MM.1S (cell line): ENCODE measurements around the gene FAM78B.

ENCODE experiments used
- DNase-seq: peaks from one replicate; pipeline ENCODE4 v3.0.0-alpha.2; 2015
- H2AFZ ChIP-seq: fragments of 300-600 bp; sonication (generic); 2 replicates; pipeline ENCODE4 v1.6.0; 2016; ENCODE audit warnings: antibody characterized with exemption, low read length
- H3F3A ChIP-seq: fragments of 300-600 bp; sonication (generic); 2 replicates; pipeline ENCODE4 v1.6.1; 2016; ENCODE audit warnings: mild to moderate bottlenecking, antibody characterized with exemption, low read length, moderate library complexity, mixed read lengths; ENCODE audit not compliant: insufficient read depth
- H3K27ac ChIP-seq: fragments of 300-600 bp; sonication (generic); 2 replicates; pipeline ENCODE4 v1.5.1; 2016; ENCODE audit warnings: mild to moderate bottlenecking, low read length
- H3K27me3 ChIP-seq: fragments of 300-600 bp; sonication (generic); replicated peaks from 2 replicates; pipeline ENCODE4 v1.6.0; 2016; ENCODE audit warnings: low read length; ENCODE audit not compliant: insufficient read depth
- H3K36me3 ChIP-seq: fragments of 300-600 bp; sonication (generic); replicated peaks from 2 replicates; pipeline ENCODE4 v1.6.1; 2016; ENCODE audit warnings: mild to moderate bottlenecking, low read length, mixed read lengths; ENCODE audit not compliant: insufficient read depth
- H3K4me1 ChIP-seq: fragments of 300-600 bp; sonication (generic); 2 replicates; pipeline ENCODE4 v1.6.1; 2016; ENCODE audit warnings: low read length, mixed read lengths
- H3K4me2 ChIP-seq: fragments of 300-600 bp; sonication (generic); 2 replicates; pipeline ENCODE4 v1.6.0; 2016; ENCODE audit warnings: low read depth, low read length
- H3K4me3 ChIP-seq: fragments of 300-600 bp; sonication (generic); 2 replicates; pipeline ENCODE4 v1.5.1; 2016; ENCODE audit warnings: low read length, mixed read lengths
- H3K79me2 ChIP-seq: fragments of 300-600 bp; sonication (generic); 2 replicates; pipeline ENCODE4 v1.6.1; 2016; ENCODE audit warnings: mixed run types, low read length, mixed read lengths
- H3K9ac ChIP-seq: fragments of 300-600 bp; sonication (generic); 2 replicates; pipeline ENCODE4 v1.6.1; 2016; ENCODE audit warnings: low read length, mixed read lengths
- H3K9me2 ChIP-seq: fragments of 300-600 bp; sonication (generic); replicated peaks from 2 replicates; pipeline ENCODE4 v1.6.1; 2016; ENCODE audit warnings: mild to moderate bottlenecking, low read length, mixed read lengths; ENCODE audit not compliant: insufficient read depth
- H3K9me3 ChIP-seq: fragments of 300-600 bp; sonication (generic); replicated peaks from 2 replicates; pipeline ENCODE4 v1.6.1; 2016; ENCODE audit warnings: mild to moderate bottlenecking, low read length, mixed read lengths; ENCODE audit not compliant: insufficient read depth
- H4K20me1 ChIP-seq: fragments of 300-600 bp; sonication (generic); 2 replicates; pipeline ENCODE4 v1.6.1; 2016; ENCODE audit warnings: mild to moderate bottlenecking, low read length, moderate library complexity, mixed read lengths; ENCODE audit not compliant: insufficient read depth
- CTCF ChIP-seq: fragments of 300-600 bp; sonication (generic); IDR thresholded peaks from 2 replicates; pipeline ENCODE4 v1.5.1; 2016; ENCODE audit warnings: antibody characterized with exemption, low read length, mixed read lengths
- EZH2 ChIP-seq: fragments of 300-600 bp; sonication (generic); optimal IDR thresholded peaks from 2 replicates; pipeline ENCODE3; 2017; ENCODE audit warnings: low read depth, mild to moderate bottlenecking, antibody characterized with exemption, low read length, mixed read lengths
- EZH2phosphoT487 ChIP-seq: fragments of 300-600 bp; sonication (generic); IDR thresholded peaks from 2 replicates; pipeline ENCODE4 v1.6.1; 2018; ENCODE audit warnings: antibody characterized with exemption, low read length

FAM78B gene

DNA sequence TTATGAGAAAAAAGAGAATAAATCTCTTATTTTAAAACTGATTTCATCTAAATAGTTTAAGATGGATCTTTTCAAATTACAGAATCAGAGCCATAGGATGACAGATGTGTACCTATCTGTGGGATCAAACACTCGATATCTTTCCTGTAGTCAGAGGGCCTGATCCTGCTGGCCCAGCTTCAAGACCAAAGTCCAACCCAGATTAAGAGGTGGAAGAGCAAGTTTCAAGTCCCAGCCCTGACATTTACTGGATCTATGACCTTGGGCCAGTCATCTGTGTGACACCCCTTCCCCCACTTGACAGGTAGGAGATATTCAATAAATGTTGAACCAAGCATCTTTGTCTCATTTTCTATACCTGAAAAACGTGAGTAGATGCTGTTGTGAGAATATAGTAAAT, 140.7 kb downstream of the FAM78B start:
- H2AFZ ChIP-seq: no peak overlapping the region
- no peak for TF ChIP-seq CTCF
- no peak for TF ChIP-seq EZH2phosphoT487
- no peak for TF ChIP-seq EZH2

GRCh38 chr1:166020210-166020609, 146.6 kb downstream of the FAM78B start:
- Histone ChIP-seq H4K20me1 (no peaks in the 10 kb centered on the region), H3K9ac (no peak overlapping the region), H3K9me2 (no peaks in the 10 kb centered on the region), H3F3A (no peaks in the 10 kb centered on the region), H3K27ac (no peak overlapping the region), H3K4me1 (no peaks in the 10 kb centered on the region), H3K4me2 (no peak overlapping the region), H2AFZ (no peak overlapping the region), H3K27me3 (no peaks in the 10 kb centered on the region), H3K36me3 (no peaks in the 10 kb centered on the region), H3K79me2 (no peaks in the 10 kb centered on the region), H3K4me3 (no peak overlapping the region), H3K9me3 (no peaks in the 10 kb centered on the region)
- TF ChIP-seq EZH2 (no peak), EZH2phosphoT487 (no peak), CTCF (no peak)
- no peak for DNase-seq

More for the DNA sequence above, 140.7 kb downstream of the FAM78B start:
- H3K79me2 ChIP-seq: no peaks in the 10 kb centered on the region
- H3K36me3 ChIP-seq: no peaks in the 10 kb centered on the region
- H3K4me1 ChIP-seq: no peaks in the 10 kb centered on the region
- no peak overlapping the region for H3K4me3 ChIP-seq
- H3K4me2 ChIP-seq: no peak overlapping the region
- H3K27me3 ChIP-seq: no peaks in the 10 kb centered on the region
- no peak overlapping the region for H3K27ac ChIP-seq
- no peak for DNase-seq
- H3F3A ChIP-seq: no peaks in the 10 kb centered on the region
- no peaks in the 10 kb centered on the region for H3K9me2 ChIP-seq
- H4K20me1 ChIP-seq: no peaks in the 10 kb centered on the region
- H3K9ac ChIP-seq: no peak overlapping the region
- no peaks in the 10 kb centered on the region for H3K9me3 ChIP-seq
